Globus pallidus (tissue), 1 donor: ENCODE data around the gene TRA2B.

Source experiments
- DNase-seq: peaks from one replicate; pipeline ENCODE4 v3.0.0-alpha.2; 2015; ENCODE audit warnings: low spot score

TRA2B gene

GRCh38 chr3:185937689-185938374 lies at the start of gene TRA2B:
Gene TRA2B (minus strand): TSS chr3:185938014. CDS start chr3:185937860, 154 bp downstream.
- DNase-seq: peak; percentile 99

- DNase-seq: no peak
These were observed 48.5 kb upstream of the TRA2B start for GRCh38 chr3:185986198-185986777.

- no peak for DNase-seq
These were observed 46.4 kb upstream of the TRA2B start for GRCh38 chr3:185984203-185984602.

GRCh38 chr3:185983495-185984141 lies 45.8 kb upstream of the TRA2B start:
- DNase-seq: peak; percentile 73

GRCh38 chr3:185982632-185983031 lies 44.8 kb upstream of the TRA2B start:
- DNase-seq: no peak

- DNase-seq: no peak
These were observed 43.8 kb upstream of the TRA2B start for GRCh38 chr3:185981621-185982020.

- no peak for DNase-seq
These were observed 41.9 kb upstream of the TRA2B start for GRCh38 chr3:185979721-185980121.

- DNase-seq: no peak
These were observed 40.7 kb upstream of the TRA2B start for GRCh38 chr3:185978516-185978915.

- DNase-seq: no peak
These were observed 39.8 kb upstream of the TRA2B start for GRCh38 chr3:185977679-185978040.

- peak; percentile 70 for DNase-seq
These were observed 39.3 kb upstream of the TRA2B start for GRCh38 chr3:185976977-185977678.

GRCh38 chr3:185976100-185976499 lies 38.3 kb upstream of the TRA2B start:
- DNase-seq: no peak

- DNase-seq: no peak
These were observed 33.8 kb upstream of the TRA2B start for GRCh38 chr3:185971579-185971978.

GRCh38 chr3:185968168-185968567 lies 30.4 kb upstream of the TRA2B start:
- DNase-seq: no peak

- no peak for DNase-seq
These were observed 28.8 kb upstream of the TRA2B start for GRCh38 chr3:185966655-185967054.

GRCh38 chr3:185965496-185965895 lies 27.7 kb upstream of the TRA2B start:
- DNase-seq: no peak

GRCh38 chr3:185961675-185962232 lies 23.9 kb upstream of the TRA2B start:
- DNase-seq: no peak

GRCh38 chr3:185960522-185961288 lies 22.9 kb upstream of the TRA2B start:
- no peak for DNase-seq

- DNase-seq: no peak
These were observed 22.1 kb upstream of the TRA2B start for GRCh38 chr3:185959609-185960521.

- DNase-seq: no peak
These were observed 20.8 kb upstream of the TRA2B start for GRCh38 chr3:185958626-185959025.

- DNase-seq: no peak
These were observed 18.4 kb upstream of the TRA2B start for GRCh38 chr3:185956244-185956643.

GRCh38 chr3:185954366-185954723 lies 16.5 kb upstream of the TRA2B start:
- no peak for DNase-seq
